Osteocyte (in vitro differentiated cells): ENCODE measurements around the gene TMEM174. TPM values are rescaled to one million over a fixed set of nuclear protein-coding genes. Genes with fewer than 3 reads are reported as not detected.

Source experiments
- DNase-seq: peaks from one replicate; pipeline ENCODE4 v3.0.0; 2021; ENCODE audit warnings: mixed read lengths; ENCODE audit not compliant: unreplicated experiment; ENCODE audit errors: extremely low spot score
- H3K27ac Mint-ChIP-seq: one replicate; pipeline ENCODE4 v1.8.0; 2021; ENCODE audit warnings: mild to moderate bottlenecking, mixed read lengths; ENCODE audit not compliant: unreplicated experiment
- H3K27me3 Mint-ChIP-seq: one replicate; pipeline ENCODE4 v1.8.0; 2021; ENCODE audit warnings: mixed read lengths; ENCODE audit not compliant: unreplicated experiment
- H3K36me3 Mint-ChIP-seq: one replicate; pipeline ENCODE4 v1.8.0; 2021; ENCODE audit warnings: mixed read lengths; ENCODE audit not compliant: unreplicated experiment
- H3K4me1 Mint-ChIP-seq: one replicate; pipeline ENCODE4 v1.8.0; 2021; ENCODE audit warnings: mixed read lengths; ENCODE audit not compliant: unreplicated experiment
- H3K4me3 Mint-ChIP-seq: one replicate; pipeline ENCODE4 v1.8.0; 2021; ENCODE audit warnings: mild to moderate bottlenecking, moderate library complexity, mixed read lengths; ENCODE audit not compliant: unreplicated experiment
- H3K9me3 Mint-ChIP-seq: one replicate; pipeline ENCODE4 v1.8.0; 2021; ENCODE audit warnings: mixed read lengths; ENCODE audit not compliant: unreplicated experiment
- CTCF ChIP-seq: fragments of 200-600 bp; sonication (generic); IDR thresholded peaks from 2 replicates; pipeline ENCODE4 v1.5.0; 2021; ENCODE audit warnings: antibody characterized with exemption, mild to moderate bottlenecking, moderate library complexity
- total RNA-seq: library from RNA; stranded (reverse); gene quantifications from 2 replicates; pipeline ENCODE4 v1.2.1, GENCODE V29; 2021

Gene TMEM174
- total RNA-seq, 1 donor from 2014 or later = not detected

- no peak overlapping the region for H3K27ac Mint-ChIP-seq
- TF ChIP-seq CTCF = no peak
- H3K27me3 Mint-ChIP-seq = peaks cover 14% of the 10 kb centered on the region
- peaks cover 33% of the 10 kb centered on the region for H3K4me1 Mint-ChIP-seq
- no peak for DNase-seq
- H3K4me3 Mint-ChIP-seq = no peak overlapping the region
- peaks cover 4% of the 10 kb centered on the region for H3K36me3 Mint-ChIP-seq
- H3K9me3 Mint-ChIP-seq = no peaks in the 10 kb centered on the region
Measured at GRCh38 chr5:73176250-73176649, 3.3 kb downstream of the TMEM174 start.

- DNase-seq = no peak
- no peaks in the 10 kb centered on the region for H3K36me3 Mint-ChIP-seq
- peaks cover 26% of the 10 kb centered on the region for H3K27me3 Mint-ChIP-seq
- no peak overlapping the region for H3K27ac Mint-ChIP-seq
- H3K4me3 Mint-ChIP-seq = no peak overlapping the region
- H3K4me1 Mint-ChIP-seq = peaks cover 29% of the 10 kb centered on the region
- H3K9me3 Mint-ChIP-seq = no peaks in the 10 kb centered on the region
- TF ChIP-seq CTCF = no peak
Measured at GRCh38 chr5:73178265-73178664, 5.3 kb downstream of the TMEM174 start.

DNA sequence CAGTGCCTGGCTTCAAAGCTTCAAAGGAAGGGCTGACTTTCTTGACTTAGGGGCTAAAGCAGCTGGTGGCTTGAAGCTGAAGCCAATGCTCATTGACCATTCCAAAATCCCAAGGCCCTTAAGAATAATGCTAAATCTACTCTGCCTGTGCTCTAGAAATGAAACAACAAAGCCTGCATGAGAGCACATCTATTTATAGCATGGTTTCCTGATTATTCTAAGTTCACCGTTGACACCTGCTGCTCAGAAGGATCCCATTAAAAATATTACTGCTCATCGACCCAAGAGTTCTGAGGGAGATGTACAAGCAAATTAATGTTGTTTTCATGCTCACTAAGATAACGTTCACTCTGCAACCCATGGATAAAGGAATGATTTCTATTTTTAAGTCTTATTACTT is 6.7 kb downstream of the TMEM174 start:
- Mint-ChIP-seq H3K9me3 (peaks cover 4% of the 10 kb centered on the region), H3K4me1 (peaks cover 19% of the 10 kb centered on the region), H3K4me3 (no peak overlapping the region), H3K27ac (no peak overlapping the region), H3K36me3 (peaks cover 3% of the 10 kb centered on the region), H3K27me3 (peaks cover 28% of the 10 kb centered on the region)
- no peak for DNase-seq
- no peak for TF ChIP-seq CTCF

DNA sequence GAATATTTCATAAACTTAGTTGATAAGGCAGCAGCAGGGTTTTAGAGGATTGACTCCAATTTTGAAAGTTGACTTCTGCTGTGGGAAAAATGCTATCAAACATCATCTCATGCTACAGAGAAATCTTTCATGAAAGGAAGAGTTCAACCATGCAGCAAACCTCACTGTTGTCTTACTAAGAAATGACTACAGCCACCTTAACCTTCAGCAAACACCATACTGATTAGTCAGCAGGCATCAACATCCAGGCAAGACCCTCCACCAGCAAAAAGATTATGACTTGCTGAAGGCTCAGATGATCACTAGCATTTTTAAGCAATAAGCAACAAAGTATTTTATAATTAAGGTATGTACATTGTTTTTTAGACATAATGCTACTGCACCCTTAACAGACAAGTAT is 7.6 kb downstream of the TMEM174 start:
- Mint-ChIP-seq H3K4me3 (no peak overlapping the region), H3K27ac (no peak overlapping the region), H3K9me3 (peaks cover 4% of the 10 kb centered on the region), H3K27me3 (peaks cover 28% of the 10 kb centered on the region), H3K36me3 (peaks cover 3% of the 10 kb centered on the region), H3K4me1 (peaks cover 15% of the 10 kb centered on the region)
- TF ChIP-seq CTCF = no peak
- no peak for DNase-seq

DNA sequence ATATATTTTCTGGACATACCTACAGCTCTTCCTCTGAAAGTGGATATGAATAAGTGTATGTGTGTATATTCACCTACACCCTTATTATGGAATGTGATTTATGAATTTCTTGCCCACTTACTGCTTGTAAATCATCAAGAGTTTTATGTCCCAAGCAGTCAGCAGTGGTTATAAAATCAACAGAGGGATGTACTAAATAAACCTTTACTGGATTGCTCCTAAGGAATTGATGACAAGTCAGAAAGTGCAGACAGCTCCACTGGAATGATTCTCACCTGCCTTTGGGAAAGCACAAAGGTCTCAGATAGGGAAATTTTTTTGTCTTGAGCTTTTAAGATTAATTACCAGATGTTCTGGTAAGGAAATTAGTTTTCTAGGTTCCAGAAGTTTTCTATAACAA is 9.3 kb downstream of the TMEM174 start:
- no peak for TF ChIP-seq CTCF
- peaks cover 22% of the 10 kb centered on the region for H3K4me1 Mint-ChIP-seq
- H3K36me3 Mint-ChIP-seq = peaks cover 3% of the 10 kb centered on the region
- no peak overlapping the region for H3K4me3 Mint-ChIP-seq
- H3K27ac Mint-ChIP-seq = no peak overlapping the region
- no peak for DNase-seq
- peaks cover 28% of the 10 kb centered on the region for H3K27me3 Mint-ChIP-seq
- peaks cover 4% of the 10 kb centered on the region for H3K9me3 Mint-ChIP-seq
